HG03066 (cell line): Measurements from ENCODE around the gene PSAT1.

Experiments used
- ATAC-seq: cut with Tn5 transposase; IDR thresholded peaks from one replicate; pipeline ENCODE4 v1.9.1; 2021; ENCODE audit warnings: low read depth; ENCODE audit not compliant: unreplicated experiment

The PSAT1 gene

DNA sequence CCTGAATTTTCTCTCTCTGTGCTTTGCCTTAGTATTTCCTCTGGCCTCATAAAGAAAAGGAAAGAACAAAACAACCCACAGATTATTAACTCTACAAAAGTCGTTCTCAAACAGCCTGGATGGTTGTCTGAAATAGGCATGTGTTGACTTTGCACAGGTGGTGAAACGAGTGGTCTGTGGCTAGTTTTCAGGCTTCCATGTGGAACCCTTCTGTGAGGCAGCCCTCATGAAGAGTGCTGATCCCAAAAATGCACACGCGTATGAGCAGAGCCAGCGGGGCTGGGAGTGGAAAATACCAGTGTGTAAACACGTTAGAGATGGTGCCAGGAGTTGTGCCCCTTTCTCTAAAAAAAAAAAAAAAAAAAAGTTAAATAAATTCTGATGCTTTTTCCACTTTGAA, 4.9 kb upstream of the PSAT1 start:
- no peak for ATAC-seq

DNA sequence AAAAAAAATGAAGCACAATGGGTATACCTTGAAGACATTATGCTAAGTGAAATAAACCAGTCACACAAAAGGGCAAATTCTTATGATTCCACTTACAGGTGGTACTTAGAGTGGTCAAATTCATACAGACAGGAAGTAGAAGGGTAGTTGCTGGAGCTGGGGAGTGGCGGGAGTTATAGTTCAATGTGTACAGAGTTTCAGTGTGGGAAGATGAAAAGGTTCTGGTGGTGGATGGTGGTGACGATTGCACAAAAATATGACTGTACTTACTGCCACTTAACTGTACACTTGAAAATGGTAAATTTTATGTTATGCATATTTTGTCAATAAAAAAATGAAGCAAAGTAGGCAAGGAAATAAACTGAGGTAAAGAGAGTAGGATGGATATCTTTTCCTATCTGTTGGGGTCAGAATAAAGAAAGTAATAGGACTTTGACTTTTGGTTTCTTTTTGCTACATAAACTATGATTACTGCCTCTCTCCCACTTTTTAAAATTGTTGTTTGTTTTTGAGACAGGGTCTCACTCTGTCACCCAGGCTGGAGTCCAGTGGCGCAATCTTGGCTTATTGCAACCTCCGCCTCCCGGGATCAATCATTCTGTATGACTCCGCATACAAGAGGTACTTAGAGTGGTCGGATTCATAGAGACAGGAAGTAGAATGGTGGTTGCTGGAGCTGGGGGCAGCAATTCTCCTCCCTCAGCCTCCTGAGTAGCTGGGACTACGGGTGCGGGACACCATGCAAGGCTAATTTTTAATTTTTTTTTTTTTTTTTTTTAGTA, 4.0 kb upstream of the PSAT1 start:
- no peak for ATAC-seq

DNA sequence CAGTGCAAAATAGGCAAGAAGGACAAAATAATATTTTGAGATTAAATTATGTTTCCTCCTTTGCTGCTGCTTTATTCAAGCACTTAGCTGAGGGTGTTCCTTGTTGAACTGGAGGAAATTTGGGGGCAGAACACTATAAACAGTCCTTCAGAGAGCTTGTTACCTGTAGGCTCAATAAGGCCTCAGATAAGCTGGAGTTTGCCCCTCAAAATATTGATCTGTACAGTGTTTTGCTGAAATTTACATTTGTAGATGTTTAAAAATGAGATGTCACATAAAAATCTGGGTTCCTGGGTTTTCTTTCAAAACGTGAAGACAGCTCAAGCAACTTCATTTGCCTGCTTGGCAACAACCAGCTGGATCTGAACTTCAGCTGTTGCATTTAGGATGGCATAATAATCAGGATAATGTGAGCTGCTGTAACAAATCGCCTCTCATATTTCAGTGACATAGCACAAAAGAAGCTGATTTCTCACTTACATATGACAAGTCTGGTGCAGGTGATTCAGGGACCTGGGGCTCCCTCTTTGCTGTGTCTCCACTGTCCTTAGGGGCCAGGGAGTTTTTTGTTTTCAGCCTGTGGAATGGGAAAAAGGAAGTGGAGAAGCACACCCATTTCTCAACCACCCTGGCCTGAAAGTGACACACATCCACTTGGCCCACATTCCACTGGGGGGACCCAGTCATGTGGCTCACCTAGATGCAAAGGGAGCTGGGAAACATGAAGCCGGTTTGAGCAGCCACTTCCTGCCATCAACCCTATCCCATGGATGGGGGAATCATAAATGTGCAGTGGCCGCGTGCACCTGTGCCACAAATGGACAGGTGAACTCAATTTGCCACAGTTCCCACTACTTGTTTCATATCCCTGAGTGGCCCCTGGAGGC, 2.4 kb upstream of the PSAT1 start:
- ATAC-seq: no peak

DNA sequence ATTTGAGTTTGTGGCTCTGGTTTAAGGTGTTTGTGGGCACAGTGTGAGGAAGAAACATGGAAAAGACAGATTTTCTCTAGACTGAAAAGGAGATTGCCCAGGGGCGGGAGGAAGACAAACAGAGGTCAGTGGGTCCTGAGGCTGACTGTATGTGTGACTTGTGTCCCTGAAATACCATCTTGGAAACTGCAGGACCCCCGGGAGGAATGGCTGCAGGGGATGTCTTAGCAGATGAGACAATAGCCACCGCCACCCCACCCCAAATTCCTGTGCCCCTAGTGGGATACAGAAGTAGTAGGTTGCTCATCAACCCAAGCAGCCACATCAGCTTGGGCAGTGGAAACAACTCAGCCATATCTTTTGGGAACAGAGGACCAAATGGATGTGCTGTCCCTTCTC, 1.7 kb upstream of the PSAT1 start:
- ATAC-seq: no peak

DNA sequence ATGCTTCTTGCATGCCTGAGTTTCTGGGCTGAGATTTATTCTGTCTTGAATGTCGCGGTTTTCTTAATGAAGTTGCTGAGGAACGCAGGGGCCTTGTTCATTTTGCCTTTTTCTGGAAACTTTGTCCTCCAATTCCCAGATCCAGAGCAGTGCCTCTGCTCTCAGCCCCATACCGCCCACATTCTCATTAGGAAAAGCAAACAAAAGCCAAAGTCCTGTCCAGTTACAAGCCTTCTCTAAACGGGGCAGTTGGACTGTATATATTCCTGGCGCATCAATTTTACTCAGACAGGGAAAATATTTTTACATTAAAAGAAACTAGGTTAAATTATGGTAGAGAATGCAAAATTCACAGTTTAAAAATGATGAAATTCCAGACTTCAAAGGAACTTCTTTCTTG, 1.2 kb upstream of the PSAT1 start:
- ATAC-seq: no peak

DNA sequence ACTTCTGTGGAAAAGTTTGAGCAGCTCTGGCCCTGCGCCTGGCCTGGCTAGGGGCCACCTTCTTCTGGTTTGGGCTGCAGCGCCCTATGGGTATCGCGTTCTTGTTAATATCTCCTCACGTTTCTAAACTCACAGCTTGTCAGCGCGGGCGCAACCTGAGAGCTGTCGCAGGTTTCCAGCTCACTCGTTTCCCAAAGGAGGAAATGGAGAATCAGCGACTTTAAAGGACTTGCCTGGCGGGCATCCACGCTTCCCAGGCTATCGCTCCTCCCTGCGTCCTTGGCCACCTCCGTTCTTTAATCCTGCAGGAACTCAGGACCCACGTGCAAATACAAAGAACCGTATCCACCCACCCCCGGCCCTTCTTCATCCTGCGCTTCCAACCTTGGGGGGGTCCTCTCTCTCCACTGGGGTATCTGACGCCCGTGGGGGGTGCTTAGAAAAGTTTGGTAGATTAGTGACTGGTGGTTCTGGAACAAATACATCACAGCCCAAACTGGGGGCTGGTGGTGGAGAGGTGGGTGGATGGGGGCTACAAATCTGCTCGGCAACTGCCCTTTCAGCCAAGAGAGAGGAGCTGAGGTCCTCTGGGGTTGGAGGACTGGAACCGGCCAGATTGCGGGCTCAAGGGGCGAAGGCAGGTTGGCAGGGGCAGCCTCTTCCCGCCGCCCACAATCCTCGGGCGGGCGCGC, 578 bp upstream of the PSAT1 start:
- ATAC-seq: peak; percentile 0

DNA sequence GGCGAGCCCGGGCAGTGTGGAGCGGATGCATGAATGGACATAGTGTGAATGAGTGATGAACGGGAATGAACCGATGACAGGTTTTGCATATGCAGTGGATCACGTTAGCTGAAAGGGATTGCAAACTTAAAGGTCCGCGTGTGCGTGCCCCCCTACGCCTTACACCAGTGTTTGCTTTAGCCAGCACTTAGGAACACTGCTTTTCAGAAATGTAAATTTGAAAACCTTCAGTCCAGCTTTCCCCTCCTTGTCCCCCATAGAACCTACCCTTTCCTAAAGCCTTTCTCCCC, 692 bp downstream of the PSAT1 start:
- ATAC-seq: no peak

DNA sequence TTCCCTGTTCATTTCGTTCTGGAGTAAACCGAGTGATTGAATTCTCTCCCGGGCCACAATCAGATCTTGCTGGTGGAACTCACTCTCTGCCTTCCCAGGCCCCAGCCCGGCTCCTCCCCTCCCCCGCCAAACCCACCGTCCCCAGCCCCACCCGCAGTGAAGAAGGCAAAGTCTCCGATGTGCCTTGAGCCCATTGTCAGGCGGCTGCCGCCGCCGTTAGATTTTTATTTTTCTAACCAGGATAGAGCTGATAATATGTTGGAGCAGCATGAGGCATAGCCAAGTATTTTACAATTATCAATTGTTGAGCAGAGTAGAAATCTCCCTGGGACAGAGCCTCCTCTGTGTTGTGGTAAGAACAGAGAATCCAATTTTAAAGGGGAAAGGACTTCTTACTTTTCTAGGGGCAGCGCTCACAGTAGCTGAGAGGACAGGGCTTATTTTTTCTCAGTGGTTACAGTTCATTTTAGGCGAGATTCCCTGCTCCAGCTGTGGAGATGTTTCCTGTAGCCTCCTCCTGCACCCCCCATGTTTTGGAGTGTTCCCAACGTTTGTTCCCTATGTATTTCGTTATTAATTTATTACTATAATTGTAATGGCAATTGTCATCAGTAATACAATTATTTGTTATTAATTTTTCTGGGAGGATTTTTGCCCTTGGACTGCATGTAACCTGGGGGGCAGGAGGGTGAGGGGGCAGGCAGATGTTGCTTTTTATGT, 1.3 kb downstream of the PSAT1 start:
- ATAC-seq: no peak

DNA sequence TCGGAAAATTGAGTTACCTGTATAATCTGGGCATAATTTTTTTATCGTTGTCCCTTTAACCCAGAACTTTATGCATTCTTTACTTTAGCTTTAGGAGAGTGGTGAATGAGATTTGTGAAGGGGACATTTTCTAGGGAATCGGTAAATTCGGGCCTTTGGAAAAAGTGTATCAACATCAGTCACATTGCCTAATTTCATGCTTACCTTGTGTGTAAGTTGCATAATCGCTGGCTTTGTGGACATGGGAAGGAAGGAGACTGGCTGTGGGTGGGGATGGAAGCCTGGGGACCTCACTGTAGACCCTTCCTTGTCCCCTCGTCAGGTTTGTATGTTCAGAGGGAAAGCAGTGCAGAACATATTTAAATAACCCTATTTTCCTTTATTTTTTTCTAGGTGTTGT, 3.3 kb downstream of the PSAT1 start:
- no peak for ATAC-seq

DNA sequence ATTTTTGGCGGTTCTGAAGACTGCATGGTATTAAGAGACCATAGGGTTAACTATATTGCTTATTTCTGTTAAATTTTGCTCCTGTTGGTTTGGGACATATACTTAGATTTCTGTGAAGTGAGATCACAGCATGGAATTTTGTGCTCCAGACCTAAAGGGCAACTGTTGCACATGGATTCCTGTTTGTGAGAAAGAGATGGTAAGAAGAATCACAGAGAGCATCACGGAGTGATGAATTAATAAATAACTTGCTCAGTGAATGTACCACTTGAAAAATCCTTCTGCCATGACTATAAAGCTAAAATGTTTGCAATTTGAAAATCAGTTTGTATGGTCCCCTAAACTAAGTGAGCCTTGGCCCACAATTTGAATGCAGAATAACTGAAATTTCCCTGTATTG, 4.5 kb downstream of the PSAT1 start:
- no peak for ATAC-seq

DNA sequence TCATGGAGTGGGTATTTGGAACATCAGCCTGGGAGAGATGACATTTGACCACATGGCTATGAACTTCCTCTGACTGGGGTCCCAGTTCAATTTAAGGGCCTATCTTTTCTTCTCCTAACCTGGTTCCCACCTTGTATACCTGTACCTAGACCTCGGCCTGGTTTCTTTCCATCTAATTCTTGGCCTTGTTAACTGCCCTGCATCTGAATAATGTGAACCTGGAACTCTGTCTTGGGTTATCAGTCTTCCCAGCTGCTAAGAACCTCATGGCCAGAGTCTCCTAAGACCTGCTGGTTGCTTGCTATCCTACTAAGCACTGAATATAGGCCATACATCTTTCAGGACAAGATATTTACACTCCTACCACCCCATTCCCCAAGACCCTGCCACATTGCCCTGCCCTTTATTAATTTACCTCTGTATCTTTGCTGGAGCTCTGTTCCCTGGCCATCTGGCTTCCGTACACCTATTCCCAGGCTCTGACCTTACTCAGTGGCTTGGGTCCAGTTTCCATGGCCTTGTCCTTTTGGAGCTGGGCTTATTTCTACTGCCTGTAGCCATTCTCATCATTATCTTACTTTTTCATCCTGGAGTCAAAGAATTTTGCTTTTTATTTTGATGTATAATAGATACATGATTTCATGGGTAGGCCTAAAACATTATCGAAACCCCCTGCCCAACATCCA, 6.6 kb downstream of the PSAT1 start:
- ATAC-seq: no peak

DNA sequence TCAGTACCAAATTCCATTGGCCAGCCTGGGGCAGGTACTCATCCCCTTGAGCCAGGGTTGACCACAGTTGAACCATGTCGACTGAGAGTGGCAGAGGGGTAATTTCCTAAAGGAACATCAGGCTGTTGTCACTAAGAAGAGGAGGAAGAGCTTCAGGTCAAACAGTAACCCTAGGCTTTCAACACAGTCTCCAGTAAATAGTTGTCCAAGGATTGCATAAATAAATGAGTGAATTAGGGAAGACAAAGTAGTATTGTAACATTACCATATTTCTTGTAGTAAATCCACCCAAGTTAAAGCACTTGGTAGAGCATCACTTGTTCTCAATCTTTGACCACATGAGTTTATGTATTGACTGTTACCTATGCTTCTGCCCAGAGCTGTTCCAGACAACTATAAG, 7.4 kb downstream of the PSAT1 start:
- ATAC-seq: no peak

DNA sequence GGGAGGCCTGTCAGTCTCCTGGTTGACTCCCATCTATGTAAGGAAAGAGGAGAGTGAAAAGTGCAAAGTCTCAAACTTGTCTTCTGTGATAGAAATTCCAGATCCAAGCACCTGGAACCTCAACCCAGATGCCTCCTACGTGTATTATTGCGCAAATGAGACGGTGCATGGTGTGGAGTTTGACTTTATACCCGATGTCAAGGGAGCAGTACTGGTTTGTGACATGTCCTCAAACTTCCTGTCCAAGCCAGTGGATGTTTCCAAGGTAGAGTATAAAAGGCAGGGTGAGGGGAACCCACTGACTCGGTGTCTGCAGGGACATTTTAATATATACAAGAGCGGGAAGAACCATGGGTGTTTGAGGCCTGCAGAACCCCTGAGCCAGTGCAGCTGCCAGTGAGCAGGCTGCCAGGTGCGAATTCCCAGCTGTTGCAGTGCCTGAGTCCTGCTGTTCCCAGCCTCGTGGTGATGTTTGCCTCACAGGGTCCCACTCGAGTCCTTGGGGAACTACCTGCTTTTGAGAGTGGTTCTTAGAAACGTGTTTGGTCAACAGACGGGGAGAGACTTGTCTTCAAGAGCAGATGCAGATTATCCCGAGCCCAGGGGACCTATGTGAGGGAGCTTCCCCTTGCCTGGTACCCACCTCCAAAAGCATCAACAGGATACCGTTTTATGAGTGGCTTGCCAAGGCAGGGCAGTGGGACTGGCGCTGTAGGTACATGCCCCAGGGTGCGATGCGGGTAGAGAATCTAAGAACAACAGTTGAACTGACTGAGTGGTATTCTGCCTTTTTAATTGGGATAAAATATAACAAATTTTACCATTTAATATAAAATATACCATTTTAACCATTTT, 9.5 kb downstream of the PSAT1 start:
- ATAC-seq: no peak

DNA sequence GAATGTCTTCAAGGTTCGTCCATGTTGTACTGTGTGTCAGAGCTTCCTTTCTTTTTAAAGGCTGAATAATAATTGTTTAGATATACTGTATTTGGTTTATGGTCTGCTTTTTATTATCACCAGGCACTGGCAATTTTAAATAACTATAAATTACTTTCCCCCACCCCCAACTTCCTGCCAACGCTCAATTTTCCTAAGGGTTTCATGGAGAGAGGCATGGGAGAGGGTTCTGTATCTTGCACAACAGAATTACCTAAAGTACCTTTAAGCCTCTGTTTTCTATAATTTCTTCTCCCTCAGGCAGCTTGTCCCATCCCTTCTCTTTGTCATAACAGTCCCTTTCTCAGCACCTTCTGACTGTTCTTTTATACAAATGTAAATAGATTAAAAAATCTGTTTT, 10.4 kb downstream of the PSAT1 start:
- ATAC-seq: no peak

DNA sequence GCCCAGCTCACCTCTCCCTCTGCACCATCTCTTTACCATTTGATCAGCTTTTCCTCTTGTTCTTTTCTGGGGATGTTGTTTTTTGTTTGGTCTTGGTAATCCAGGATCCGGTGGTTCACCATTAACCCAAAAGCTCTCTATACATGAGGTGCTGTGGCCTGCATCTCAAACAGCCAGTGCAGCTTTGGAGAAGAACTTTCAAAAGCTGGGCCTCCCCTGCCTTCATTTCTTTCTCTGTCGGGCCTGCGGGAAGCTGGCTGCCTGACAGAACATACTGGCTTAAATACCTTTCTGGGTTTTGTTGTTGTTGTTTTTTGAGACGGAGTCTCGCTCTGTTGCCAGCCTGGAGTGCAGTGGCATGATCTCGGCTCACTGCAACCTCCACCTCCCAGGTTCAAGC, 12.1 kb downstream of the PSAT1 start:
- no peak for ATAC-seq

DNA sequence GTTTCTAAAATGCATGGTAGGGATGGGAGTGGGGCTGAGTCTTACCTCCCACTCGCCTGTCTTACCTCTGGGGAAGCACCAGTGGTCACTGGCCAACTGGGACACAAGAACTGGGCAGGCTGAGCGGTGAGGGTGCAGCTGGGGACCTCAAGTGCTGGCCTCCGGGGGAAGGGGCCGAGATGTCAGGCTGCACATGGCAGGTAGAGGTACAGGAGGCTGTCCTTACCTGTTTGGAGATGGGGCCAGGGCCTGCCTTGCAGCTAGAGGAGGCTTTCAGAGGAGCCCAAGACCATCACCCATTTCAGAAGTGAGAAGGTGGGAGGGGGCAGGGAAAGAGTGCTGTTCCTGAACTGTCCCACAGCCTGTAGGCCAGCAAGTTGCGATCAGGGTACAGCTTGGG, 14.2 kb downstream of the PSAT1 start:
- no peak for ATAC-seq

DNA sequence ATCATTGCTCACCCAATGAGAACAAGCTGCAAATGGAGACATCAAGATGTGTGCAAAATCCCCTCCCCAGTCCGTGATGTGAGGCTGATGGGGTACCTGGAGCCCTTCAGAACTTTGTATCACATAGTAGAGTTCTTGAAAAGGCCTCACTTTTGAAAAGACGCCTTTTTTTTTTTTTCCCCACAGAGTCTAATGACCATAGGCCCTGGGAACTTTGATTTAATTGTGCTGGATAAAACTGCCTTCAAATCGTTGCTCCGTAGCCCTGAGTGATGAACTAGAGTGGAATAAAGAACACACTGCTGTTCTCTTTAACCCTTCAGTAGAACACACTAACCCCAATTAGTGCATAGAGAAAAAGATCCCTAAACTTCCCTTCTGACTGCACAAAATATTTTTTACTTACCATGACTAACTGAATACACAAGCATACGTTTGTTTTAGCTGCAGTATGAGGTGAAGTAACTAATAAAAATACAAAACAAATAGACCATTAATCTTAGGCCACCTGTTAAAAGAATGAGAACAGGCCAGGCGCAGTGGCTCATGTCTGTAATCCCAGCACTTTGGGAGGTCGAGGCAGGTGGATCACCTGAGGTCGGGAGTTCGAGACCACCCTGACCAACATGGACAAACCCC, 15.1 kb downstream of the PSAT1 start:
- ATAC-seq: no peak

DNA sequence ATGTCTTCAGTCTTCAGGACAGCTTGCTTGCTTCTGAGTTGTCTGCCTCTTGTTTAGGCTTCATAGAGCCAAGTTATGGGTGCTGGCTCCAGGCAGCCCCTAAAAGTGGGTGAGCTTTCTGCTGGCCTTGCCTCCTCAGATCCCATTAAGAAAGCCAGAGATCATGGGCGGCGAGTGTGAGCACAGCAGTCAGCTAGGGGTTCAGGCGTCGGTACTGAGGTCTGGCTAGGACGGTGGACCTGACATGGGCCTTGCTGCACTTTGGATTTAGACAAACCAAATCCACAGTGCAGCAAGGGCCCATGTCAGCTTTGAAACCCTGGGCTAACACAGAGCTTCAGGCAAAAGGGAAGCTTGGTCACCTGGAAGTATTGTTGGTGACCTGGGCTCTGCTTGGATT, 17.6 kb downstream of the PSAT1 start:
- no peak for ATAC-seq
